Measurements from ENCODE around the gene PVALB. TPM values are rescaled to one million over a fixed set of nuclear protein-coding genes. Genes with fewer than 3 reads are reported as not detected.

The PVALB gene
- polyA plus RNA-seq, 4 donors, result 3.7 to 10.6 (median 7.1) TPM

DNA sequence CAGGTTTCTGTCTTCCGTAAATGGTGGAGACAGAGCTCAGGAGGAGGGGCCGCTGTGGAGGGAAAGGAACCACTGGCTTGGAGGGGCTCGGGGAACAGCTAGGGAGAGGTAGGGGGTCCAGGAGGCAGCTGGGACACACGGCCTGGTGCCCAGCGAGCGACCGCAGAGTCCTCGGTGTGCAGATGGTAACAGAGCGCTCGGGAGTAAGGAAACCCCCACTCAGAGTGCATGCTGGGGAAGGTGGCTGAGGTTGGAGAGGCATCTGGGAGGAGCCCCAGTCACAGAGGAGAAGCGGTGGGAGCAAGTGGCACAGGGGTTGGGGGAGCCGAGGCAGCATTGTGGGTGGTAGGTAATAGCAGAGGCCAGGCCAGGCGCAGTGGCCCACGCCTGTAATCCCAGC is 33.2 kb upstream of the PVALB start:
- DNase-seq (ENCODE audit: low read depth in 4 of 4, low spot score in 2 of 4), result no peak

GRCh38 chr22:36846949-36847348 is 30.1 kb upstream of the PVALB start:
- DNase-seq (ENCODE audit: low read depth in 4 of 4, low spot score in 2 of 4), result no peak

- DNase-seq (ENCODE audit: low read depth in 4 of 4, low spot score in 2 of 4), result no peak
Observed at GRCh38 chr22:36846271-36846670, 29.4 kb upstream of the PVALB start.

DNA sequence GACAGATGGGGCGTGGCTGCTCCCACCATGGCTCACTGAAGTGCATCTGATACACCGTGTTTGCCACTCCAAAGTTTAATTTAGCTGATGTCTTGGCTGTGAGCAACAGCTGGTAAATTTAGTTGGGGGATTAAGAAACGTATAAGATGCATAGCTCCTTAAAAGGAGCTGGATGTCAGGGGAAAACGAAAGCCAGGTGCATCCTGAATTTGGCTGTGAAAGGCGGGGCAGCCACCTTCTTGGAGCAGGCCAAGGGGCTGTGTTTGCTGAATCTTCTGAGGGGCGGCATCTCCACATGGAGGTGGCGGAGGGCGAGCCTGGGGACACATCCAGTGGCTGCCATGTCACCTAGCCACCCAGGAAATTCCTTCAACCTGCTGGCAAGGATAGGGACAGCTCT is 23.3 kb upstream of the PVALB start:
- no peak for DNase-seq (ENCODE audit: low read depth in 4 of 4, low spot score in 2 of 4)

- DNase-seq (ENCODE audit: low read depth in 4 of 4, low spot score in 2 of 4), result no peak
Observed at GRCh38 chr22:36839356-36840073, 22.7 kb upstream of the PVALB start.

DNA sequence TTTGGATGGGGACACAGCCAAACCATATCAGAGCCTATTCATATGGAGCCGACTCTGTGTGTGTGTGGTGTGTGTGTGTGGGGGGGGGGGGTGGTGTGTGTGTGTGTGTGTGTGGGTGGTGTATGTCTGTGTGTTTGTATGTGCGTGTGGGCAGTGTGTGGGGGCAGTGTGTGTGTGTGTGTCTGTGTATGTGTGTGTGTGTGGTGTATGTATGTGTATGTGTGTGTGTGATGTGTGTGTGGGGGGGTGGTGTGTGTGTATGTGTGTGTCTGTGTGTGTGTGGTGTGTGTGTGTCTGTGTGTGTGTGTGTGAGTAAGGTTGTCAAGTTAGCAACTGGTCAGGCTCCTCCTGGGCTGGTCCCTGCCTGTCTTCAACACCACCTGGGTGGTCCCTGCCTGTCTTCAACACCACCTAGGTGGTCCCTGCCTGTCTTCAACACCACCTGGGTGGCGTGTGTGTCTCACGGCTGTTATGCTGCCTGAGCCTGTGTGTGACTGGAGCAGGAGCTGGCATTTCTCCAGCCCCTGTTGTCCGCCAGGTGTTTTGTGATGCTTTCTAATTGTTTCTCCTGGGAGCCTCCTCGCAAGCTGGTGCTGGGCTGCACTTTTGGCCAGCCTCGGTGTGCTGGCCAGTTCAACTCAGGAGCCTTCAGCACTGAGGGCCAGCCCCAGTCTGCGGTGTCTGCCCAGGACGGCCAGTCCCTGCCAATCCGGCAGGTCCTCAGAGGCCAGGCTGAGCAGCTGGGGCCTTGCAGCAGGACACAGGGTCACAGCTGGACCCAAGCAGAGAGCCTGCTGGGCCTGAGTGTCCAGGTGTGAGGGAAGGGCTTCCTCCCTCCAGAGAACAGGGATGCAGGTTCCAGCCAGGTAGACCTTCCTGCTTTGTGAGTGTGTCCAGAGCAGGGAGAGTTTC is 21.5 kb upstream of the PVALB start:
- DNase-seq (ENCODE audit: low read depth in 4 of 4, low spot score in 2 of 4), result no peak

DNA sequence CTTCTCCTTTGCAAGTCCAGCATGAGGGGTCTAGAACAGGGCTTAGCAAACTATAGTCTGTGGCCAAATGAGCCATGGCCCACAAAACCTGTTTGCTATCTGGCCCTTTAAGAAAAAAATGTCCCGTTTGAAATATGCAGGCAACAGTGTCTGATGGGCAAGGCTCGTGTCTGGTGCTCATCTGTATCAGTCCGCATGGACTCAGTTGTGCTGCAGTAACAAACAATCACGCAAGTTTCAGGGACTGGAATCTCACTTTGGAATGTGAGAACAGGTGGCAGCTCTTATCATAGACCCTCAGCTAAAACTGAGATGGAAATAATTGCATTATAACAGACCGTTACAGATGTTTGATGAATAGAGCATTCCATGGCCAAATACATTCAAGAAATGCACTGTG is 19.1 kb upstream of the PVALB start:
- DNase-seq (ENCODE audit: low read depth in 4 of 4, low spot score in 2 of 4), result no peak

GRCh38 chr22:36833073-36833472 is 16.2 kb upstream of the PVALB start:
- no peak for DNase-seq (ENCODE audit: low read depth in 4 of 4, low spot score in 2 of 4)

DNA sequence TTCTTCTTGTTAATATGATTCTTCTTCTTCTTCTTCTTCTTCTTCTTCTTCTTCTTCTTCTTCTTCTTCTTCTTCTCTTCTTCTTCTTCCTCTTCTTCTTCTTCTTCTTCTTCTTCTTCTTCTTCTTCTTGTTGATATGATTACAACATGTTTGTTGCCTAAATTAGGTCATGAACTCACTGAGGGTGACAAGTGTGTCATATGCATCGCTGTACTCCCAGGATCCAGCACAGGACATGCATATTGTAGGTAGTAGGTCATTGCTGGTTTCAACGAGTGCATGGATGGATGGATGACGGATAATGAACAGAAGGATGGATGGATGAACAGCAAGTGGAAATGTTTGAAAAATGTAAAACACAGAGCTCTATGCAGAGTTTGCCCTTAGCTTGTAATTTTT is 14.9 kb upstream of the PVALB start:
- no peak for DNase-seq (ENCODE audit: low read depth in 4 of 4, low spot score in 2 of 4)

- no peak for DNase-seq (ENCODE audit: low read depth in 4 of 4, low spot score in 2 of 4)
Observed at GRCh38 chr22:36831206-36831605, 14.4 kb upstream of the PVALB start.

GRCh38 chr22:36830601-36831000 is 13.8 kb upstream of the PVALB start:
- DNase-seq (ENCODE audit: low read depth in 4 of 4, low spot score in 2 of 4), result no peak

DNA sequence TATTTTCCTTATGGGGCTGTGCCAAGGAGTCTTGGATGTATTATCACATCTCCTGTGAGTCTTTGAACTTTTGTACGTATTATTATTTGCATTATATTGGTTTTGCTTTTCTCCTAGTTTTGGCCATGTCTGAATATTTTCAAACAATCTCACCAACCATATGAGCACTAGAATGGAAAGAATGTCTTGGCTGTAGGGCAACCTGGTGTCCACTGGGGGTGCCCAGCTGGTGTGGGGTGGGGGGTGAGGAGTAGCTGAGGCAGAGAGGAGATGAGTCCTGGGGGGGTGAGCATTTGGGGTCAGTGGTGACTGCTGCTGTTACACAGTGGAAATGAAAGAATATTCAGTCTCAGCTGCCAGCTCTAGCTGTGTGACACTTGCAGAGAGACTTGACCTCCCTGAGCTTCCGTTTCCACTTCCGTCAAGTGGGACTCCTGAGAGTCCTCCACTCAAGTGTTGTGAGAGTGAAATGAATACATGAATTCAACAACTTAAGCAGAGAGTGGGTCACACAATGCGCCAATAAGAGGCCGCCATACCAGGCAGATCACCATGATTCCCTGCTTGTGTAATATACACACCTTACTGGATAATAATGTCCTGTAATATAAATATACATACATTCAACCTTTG is 12.7 kb upstream of the PVALB start:
- DNase-seq (ENCODE audit: low read depth in 4 of 4, low spot score in 2 of 4), result no peak

DNA sequence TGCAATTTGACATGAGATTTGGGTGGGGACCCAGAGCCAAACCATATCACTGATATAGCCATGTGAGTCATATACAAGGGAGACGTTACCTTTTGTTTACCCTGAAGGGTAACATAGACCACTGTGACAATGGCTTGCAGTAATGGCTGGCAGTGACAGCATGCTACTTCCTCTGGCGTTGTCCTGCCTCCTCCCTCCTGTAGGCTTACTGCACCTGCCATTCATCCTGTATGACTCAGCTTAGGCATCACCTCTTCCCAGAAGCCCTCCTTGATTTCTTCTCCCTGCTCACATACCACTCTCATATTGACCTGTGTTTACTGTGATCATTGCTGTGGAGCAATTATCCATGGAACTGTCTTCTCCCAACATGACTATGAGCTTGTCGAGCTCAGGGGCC is 12.0 kb upstream of the PVALB start:
- DNase-seq (ENCODE audit: low read depth in 4 of 4, low spot score in 2 of 4), result no peak

GRCh38 chr22:36826262-36826661 is 9.4 kb upstream of the PVALB start:
- peak in 1 of 4 donors; percentile 44 for DNase-seq (ENCODE audit: low read depth in 4 of 4, low spot score in 2 of 4)

DNA sequence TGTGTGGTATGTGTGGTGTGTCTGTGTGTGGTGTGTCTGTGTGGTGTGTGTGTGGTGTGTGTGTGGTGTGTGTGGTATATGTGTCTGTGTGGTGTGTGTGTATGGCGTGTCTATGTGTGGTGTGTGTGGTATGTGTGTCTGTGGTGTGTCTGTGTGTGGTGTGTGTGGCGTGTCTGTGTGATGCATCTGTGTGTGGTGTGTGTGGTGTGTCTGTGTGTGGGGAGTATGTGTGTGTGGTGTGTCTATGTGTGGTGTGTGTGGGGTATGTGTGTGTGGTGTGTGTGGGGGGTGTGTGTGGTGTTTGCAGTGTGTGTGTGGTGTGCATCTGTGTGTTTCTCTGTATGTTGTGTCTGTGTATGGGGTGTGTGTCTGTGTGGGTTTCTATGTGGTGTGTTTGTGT is 7.8 kb upstream of the PVALB start:
- DNase-seq (ENCODE audit: low read depth in 4 of 4, low spot score in 2 of 4), result no peak

GRCh38 chr22:36823186-36823839 is 6.5 kb upstream of the PVALB start:
- no peak for DNase-seq (ENCODE audit: low read depth in 4 of 4, low spot score in 2 of 4)

DNA sequence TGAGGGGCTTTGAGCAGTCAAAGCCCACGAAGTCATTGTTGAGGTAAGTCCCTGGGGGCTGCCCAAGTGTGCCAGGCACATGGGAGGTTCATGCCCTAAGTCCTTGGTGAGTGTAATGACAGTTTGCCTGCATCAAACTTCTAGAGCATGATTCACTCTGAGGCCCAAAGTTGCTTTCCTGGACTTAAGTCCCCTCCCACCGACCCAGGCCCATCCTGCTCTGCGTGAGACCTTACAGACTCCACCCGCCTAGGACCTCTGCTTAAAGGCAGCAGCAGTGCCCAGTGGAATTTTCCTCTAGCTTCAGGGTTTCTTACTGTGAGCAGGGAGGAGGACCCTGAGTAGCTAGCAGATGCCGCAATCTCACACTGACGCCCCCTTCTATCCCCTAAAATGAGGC is 5.7 kb upstream of the PVALB start:
- DNase-seq (ENCODE audit: low read depth in 4 of 4, low spot score in 2 of 4), result no peak

DNA sequence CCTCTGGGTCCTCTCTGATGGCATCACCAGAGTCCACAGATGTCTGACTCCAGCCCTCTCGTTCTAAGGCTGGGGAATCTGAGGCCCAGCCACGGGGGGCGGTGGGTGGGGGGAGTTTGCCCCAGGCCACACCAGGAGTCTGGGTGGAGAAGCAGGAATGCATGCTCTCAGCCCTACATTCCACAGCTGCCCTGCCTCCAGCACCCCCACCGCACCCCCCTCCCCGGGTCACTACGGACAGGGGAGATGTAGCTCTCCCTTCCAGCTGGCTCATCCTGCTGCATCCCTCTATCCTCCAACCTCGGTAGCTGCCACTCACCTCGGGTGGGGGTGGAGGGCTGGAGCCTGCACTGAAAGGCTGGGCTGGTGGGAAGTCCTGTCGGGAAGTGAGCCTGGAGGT is 2.3 kb upstream of the PVALB start:
- DNase-seq (ENCODE audit: low read depth in 4 of 4, low spot score in 2 of 4), result no peak

- no peak for DNase-seq (ENCODE audit: low read depth in 4 of 4, low spot score in 2 of 4)
Observed at GRCh38 chr22:36818010-36818642, 1.3 kb upstream of the PVALB start.

DNA sequence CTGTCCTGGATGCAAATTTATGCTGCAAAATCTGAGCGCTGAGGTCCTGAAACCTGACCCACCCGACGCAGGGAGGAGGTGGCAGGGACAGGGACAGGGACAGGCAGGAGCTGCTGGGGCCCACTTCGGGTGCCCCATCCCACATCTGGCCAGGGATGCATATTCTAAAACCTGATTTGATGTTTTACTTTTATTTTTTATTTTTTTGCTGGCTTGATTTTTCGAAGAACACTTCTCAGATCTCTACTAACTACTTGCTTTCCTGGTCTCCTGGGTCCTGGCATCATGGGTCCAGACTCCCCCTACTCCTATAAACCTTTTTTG is 652 bp upstream of the PVALB start:
- DNase-seq (ENCODE audit: low read depth in 4 of 4, low spot score in 2 of 4), result no peak

DNA sequence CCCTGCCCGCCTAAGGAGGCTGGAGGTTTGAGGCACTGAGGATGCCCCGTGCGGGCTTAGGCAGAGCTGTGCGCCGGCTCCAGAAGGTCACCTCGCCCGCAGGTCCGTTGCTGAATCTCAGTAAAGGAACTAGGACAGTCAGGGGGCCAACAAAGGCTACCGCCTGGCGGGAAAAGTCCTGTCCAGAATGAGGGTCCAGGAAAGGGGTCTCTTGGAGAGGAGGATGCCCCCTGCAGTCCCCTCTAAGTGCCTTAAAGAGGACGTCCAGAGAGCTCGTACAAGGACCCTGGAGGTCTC is 548 bp downstream of the PVALB start:
- DNase-seq (ENCODE audit: low read depth in 4 of 4, low spot score in 2 of 4), result no peak
